GM20000 (cell line): ENCODE measurements around the gene RBM6.

Experiments
- DNase-seq: peaks from one replicate; pipeline ENCODE4 v3.0.0; 2012; ENCODE audit warnings: low spot score
- TF ChIP-seq, protein P1 (sequence below): IDR thresholded peaks from 2 replicates; pipeline ENCODE4 v1.5.1; 2012; ENCODE audit warnings: mild to moderate bottlenecking, control low read depth; ENCODE audit errors: extremely low read depth, missing control alignments

The RBM6 gene

DNA sequence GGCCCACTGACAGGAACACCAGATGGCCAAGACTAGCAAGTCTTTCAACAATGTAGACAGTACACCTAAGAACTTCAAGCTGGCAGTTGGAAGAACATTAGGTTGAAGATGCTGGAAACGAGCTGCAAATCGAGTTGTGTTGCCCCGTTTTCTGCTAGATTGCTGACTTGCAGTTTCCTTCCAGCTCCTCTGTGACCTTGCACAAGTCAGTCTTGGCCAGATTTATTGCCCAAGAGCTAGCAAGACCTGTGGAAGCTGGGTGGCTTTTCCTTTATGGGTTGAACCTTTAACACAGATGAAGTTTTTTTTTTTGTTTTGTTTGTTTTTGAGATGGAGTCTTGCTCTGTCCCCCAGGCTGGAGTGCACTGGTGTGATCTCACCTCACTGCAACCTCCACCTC lies 2.9 kb upstream of the RBM6 start:
- no peak for DNase-seq
- TF ChIP-seq, protein P1, sequence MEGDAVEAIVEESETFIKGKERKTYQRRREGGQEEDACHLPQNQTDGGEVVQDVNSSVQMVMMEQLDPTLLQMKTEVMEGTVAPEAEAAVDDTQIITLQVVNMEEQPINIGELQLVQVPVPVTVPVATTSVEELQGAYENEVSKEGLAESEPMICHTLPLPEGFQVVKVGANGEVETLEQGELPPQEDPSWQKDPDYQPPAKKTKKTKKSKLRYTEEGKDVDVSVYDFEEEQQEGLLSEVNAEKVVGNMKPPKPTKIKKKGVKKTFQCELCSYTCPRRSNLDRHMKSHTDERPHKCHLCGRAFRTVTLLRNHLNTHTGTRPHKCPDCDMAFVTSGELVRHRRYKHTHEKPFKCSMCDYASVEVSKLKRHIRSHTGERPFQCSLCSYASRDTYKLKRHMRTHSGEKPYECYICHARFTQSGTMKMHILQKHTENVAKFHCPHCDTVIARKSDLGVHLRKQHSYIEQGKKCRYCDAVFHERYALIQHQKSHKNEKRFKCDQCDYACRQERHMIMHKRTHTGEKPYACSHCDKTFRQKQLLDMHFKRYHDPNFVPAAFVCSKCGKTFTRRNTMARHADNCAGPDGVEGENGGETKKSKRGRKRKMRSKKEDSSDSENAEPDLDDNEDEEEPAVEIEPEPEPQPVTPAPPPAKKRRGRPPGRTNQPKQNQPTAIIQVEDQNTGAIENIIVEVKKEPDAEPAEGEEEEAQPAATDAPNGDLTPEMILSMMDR = no peak

- DNase-seq = no peak
- TF ChIP-seq, protein P1 = no peak
These were observed 808 bp downstream of the RBM6 start for GRCh38 chr3:49940667-49941249.

DNA sequence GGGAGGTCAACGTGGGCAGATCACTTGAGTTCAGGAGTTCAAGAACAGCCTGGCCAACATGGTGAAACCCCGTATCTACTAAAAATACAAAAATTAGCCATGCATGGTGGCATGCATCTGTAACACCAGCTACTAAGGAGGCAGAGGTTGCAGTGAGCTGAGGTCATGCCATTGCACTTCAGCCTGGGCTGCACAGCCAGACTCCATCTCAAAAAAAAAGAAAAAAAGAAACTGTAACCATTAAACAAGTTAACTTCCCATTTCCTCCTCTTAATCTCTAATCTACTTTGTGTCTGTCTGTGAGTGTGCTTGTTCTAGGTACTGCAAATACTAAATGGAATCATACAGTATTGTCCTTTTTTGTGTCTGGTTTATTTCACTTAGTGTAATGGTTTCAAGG lies 2.7 kb downstream of the RBM6 start:
- TF ChIP-seq, protein P1 = no peak
- no peak for DNase-seq

- TF ChIP-seq, protein P1 = no peak
- DNase-seq = no peak
These were observed 13.0 kb downstream of the RBM6 start for GRCh38 chr3:49952924-49953323.

DNA sequence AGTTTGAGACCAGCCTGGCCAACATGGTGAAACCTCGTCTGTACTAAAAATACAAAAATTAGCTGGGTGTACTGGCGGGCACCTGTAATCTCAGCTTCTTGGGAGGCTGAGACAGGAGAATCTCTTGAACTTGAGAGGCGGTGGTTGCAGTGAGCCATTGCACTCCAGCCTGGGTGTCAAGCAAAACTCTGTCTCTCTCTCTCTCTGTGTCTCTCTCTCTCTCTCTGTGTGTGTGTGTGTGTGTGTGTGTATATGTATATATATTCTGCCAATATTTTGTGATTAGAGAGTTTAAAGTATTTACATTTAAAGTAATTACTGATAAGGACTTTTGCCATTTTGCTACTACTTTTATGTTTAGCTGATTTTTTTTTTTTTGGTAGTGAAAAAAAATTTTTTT lies 15.7 kb downstream of the RBM6 start:
- TF ChIP-seq, protein P1 = no peak
- no peak for DNase-seq

GRCh38 chr3:49966233-49966942 lies 26.4 kb downstream of the RBM6 start:
- TF ChIP-seq, protein P1 = no peak
- no peak for DNase-seq

- no peak for DNase-seq
- TF ChIP-seq, protein P1 = no peak
These were observed 27.3 kb downstream of the RBM6 start for GRCh38 chr3:49967291-49967690.
